Stimulated activated CD4-positive, alpha-beta T cell treated with anti-CD3 and anti-CD28 coated beads, Interleukin-15, amount 100 ng/mL, for 1 hour (primary cell): ENCODE data around the gene PCDHGA6.
"Not testable (repeated sequence)": the region's sequence is repeated elsewhere in the genome, so short reads cannot be mapped to it uniquely, and the experiment has no call there.

Experiments
- DNase-seq, 2 donors: peaks; one replicate each; pipeline ENCODE4 v3.0.0-alpha.2; 2020; ENCODE audit warnings: low read depth in 1 of 2, low spot score in 1 of 2

PCDHGA6 gene

GRCh38 chr5:141392429-141393198 lies 18.9 kb downstream of the PCDHGA6 start, which contains the start of gene PCDHGA8:
PCDHGA8 (plus strand) TSS chr5:141392633; CDS start chr5:141392814, 181 bp downstream.
- DNase-seq, result no peak

GRCh38 chr5:141393267-141393666 lies 19.6 kb downstream of the PCDHGA6 start:
- no peak for DNase-seq

- not testable (repeated sequence) for DNase-seq
These were observed 20.9 kb downstream of the PCDHGA6 start for GRCh38 chr5:141394401-141395187.

GRCh38 chr5:141397756-141398551 lies 24.3 kb downstream of the PCDHGA6 start, which contains the start of gene PCDHGB5:
PCDHGB5 (plus strand) TSS chr5:141397947; CDS start chr5:141398128, 181 bp downstream.
- peak in 1 of 2 donors; percentile 35 for DNase-seq

GRCh38 chr5:141398608-141399007 lies 24.9 kb downstream of the PCDHGA6 start:
- DNase-seq, result no peak

- no peak for DNase-seq
These were observed 26.0 kb downstream of the PCDHGA6 start for GRCh38 chr5:141399555-141400258.

GRCh38 chr5:141402553-141403243 lies 29.0 kb downstream of the PCDHGA6 start, which contains the start of gene PCDHGA9:
PCDHGA9 (plus strand) TSS chr5:141402778; CDS start chr5:141402953, 175 bp downstream.
- no peak for DNase-seq

- no peak for DNase-seq
These were observed 29.7 kb downstream of the PCDHGA6 start for GRCh38 chr5:141403387-141403786.

GRCh38 chr5:141407790-141408505 lies 34.3 kb downstream of the PCDHGA6 start, which contains the start of gene PCDHGB6:
PCDHGB6 (plus strand) TSS chr5:141408021; CDS start chr5:141408203, 182 bp downstream.
- peak in 1 of 2 donors; percentile 30 for DNase-seq

- DNase-seq, result no peak
These were observed 36.1 kb downstream of the PCDHGA6 start for GRCh38 chr5:141409598-141410306.

- no peak for DNase-seq
These were observed 37.9 kb downstream of the PCDHGA6 start for GRCh38 chr5:141411575-141411974.

- no peak for DNase-seq
These were observed 39.3 kb downstream of the PCDHGA6 start, which contains the start of gene PCDHGA10 for GRCh38 chr5:141412854-141413539. PCDHGA10 (plus strand) TSS chr5:141412987; CDS start chr5:141413176, 189 bp downstream.

- DNase-seq, result no peak
These were observed 39.9 kb downstream of the PCDHGA6 start for GRCh38 chr5:141413540-141414069.

GRCh38 chr5:141414548-141415274 lies 41.0 kb downstream of the PCDHGA6 start:
- DNase-seq, result not testable (repeated sequence)

GRCh38 chr5:141415275-141415618 lies 41.6 kb downstream of the PCDHGA6 start:
- not testable (repeated sequence) for DNase-seq

GRCh38 chr5:141417494-141418172 lies 43.9 kb downstream of the PCDHGA6 start, which contains the start of gene PCDHGB7:
PCDHGB7 (plus strand) TSS chr5:141417677; CDS start chr5:141417860, 183 bp downstream.
- DNase-seq, result not testable (repeated sequence)
